ENCODE data around the gene CPED1.

DNA sequence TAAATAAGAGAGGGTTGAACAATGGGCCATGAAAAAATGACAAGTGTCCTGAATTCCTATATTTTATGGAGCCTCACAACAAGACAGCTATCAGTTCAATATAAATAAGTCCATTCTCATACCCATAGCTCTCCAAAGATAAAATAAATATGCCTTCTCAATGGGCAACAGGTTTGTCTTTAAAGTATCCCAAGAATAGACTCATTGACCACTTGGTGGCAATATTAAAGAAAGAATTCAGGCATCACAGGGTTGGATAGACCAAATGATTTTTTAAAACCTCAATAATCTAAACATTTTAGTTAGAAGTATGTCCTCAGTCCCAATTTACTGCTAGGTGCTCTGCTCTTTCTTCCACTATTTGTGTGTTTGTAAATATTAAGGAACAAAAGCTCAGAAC, 175.2 kb downstream of the CPED1 start:
- TF ChIP-seq EZH2 (IDR thresholded peaks at IDR 0.05; ENCODE audit: borderline replicate concordance, insufficient read depth, low read length, poor library complexity, severe bottlenecking), result no peak
- TF ChIP-seq, protein P1, sequence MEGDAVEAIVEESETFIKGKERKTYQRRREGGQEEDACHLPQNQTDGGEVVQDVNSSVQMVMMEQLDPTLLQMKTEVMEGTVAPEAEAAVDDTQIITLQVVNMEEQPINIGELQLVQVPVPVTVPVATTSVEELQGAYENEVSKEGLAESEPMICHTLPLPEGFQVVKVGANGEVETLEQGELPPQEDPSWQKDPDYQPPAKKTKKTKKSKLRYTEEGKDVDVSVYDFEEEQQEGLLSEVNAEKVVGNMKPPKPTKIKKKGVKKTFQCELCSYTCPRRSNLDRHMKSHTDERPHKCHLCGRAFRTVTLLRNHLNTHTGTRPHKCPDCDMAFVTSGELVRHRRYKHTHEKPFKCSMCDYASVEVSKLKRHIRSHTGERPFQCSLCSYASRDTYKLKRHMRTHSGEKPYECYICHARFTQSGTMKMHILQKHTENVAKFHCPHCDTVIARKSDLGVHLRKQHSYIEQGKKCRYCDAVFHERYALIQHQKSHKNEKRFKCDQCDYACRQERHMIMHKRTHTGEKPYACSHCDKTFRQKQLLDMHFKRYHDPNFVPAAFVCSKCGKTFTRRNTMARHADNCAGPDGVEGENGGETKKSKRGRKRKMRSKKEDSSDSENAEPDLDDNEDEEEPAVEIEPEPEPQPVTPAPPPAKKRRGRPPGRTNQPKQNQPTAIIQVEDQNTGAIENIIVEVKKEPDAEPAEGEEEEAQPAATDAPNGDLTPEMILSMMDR (IDR thresholded peaks at IDR 0.05; ENCODE audit: poor library complexity, severe bottlenecking), result no peak
- TF ChIP-seq TAF1 (IDR thresholded peaks at IDR 0.05; ENCODE audit: low read depth), result no peak
- no peak for TF ChIP-seq EP300 (conservative IDR thresholded peaks at IDR 0.05; ENCODE audit: poor library complexity, severe bottlenecking)
- TF ChIP-seq, protein P2, sequence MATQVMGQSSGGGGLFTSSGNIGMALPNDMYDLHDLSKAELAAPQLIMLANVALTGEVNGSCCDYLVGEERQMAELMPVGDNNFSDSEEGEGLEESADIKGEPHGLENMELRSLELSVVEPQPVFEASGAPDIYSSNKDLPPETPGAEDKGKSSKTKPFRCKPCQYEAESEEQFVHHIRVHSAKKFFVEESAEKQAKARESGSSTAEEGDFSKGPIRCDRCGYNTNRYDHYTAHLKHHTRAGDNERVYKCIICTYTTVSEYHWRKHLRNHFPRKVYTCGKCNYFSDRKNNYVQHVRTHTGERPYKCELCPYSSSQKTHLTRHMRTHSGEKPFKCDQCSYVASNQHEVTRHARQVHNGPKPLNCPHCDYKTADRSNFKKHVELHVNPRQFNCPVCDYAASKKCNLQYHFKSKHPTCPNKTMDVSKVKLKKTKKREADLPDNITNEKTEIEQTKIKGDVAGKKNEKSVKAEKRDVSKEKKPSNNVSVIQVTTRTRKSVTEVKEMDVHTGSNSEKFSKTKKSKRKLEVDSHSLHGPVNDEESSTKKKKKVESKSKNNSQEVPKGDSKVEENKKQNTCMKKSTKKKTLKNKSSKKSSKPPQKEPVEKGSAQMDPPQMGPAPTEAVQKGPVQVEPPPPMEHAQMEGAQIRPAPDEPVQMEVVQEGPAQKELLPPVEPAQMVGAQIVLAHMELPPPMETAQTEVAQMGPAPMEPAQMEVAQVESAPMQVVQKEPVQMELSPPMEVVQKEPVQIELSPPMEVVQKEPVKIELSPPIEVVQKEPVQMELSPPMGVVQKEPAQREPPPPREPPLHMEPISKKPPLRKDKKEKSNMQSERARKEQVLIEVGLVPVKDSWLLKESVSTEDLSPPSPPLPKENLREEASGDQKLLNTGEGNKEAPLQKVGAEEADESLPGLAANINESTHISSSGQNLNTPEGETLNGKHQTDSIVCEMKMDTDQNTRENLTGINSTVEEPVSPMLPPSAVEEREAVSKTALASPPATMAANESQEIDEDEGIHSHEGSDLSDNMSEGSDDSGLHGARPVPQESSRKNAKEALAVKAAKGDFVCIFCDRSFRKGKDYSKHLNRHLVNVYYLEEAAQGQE (IDR thresholded peaks at IDR 0.05; ENCODE audit: borderline replicate concordance), result no peak
- no peak for TF ChIP-seq RAD21 (conservative IDR thresholded peaks at IDR 0.05)
